ENCODE results near the gene DMD. TPM values are rescaled to one million over a fixed set of nuclear protein-coding genes. Genes with fewer than 3 reads are reported as not detected.
"Not testable (repeated sequence)": the region's sequence is repeated elsewhere in the genome, so short reads cannot be mapped to it uniquely, and the experiment has no call there.

Gene DMD
- 61.6 TPM for total RNA-seq

DNA sequence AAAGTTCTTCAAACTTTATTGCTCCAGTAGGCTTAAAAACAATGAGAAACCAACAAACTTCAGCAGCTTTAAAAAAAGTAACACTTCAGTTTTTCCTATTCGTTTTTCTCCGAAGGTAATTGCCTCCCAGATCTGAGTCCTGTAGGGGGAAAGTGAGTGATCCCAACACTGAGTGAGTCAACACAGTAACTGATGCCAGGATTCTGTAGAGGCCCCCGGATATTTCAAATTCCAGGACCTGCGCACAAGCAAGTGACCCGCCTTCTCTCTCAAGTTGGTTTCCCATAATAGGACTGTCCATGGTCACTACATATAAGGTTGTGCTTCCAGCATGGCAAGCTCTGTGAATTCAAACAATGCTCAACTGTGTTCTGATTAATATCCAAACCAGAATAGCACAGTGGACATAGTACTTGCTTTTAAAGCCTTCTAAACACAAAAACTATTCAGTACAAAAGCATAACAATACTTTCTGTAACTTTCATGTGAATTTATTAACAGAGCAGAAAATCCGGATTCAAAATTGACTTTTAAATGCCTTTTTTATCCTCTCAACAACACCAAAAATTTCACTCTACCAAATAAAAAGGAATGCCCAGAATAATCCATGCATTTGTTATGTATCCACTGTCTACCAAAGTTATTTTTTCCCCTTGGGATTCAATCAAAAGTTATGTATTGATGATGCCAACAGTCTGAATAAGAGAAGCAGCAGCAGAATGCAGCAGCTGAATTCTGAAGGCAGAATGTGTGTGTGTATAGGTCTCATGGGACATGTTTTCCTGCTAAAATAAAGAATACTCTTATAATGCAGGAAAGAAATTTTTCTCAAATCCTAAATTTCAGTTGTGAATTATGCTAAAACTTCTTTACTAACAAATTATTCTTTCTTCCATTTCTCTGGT, at the start of gene DMD:
Gene DMD (minus strand): TSS at position 194 of the 905 bp plus-strand sequence. CDS start 237 bp downstream, outside the sequence.
- DNase-seq (ENCODE audit: low spot score) = peak; percentile 52

DNA sequence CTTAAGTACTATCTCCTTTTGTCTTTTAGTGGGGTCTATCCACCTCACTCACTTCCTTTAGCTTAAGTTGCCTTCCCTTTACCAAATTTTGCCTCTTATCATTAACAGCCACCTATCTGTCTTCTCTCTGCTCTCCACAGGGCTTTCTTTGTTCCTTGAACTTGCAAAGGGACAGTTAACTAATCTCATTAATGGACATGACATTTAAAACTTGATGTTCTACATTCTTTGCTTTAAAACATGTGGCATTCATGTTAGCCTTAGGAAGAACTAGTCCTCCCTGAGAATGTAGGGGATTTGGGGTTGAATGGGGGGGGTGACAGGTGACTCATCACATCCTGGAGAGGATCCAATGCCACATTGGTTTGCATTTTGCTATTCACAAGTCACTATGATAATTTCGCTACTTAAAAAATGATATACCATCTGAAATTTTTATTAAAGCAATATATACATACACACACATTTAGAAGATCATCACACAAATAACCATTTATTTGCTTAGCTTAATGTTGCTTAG, 41.0 kb upstream of the DMD start:
- no peak for DNase-seq (ENCODE audit: low spot score)

DNA sequence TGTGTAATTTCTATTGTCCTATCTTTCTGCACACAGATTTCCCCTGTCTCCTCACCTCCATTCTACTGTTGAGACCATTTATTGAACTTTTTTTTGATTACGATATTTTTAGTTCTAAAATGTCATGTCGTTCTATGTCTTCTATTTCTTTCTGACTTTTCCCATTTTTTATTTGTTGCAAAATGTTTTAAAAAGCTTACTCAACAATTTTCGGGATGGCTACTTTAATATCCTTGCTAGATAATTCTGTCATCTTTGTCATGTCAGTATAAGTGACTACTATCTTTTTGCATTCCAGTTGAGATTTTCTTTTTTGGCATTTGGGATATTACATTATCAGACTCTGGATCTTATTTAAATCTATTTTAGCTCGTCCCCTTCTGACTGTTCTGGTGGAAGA, 7.5 kb upstream of the DMD start:
- no peak for DNase-seq (ENCODE audit: low spot score)

DNA sequence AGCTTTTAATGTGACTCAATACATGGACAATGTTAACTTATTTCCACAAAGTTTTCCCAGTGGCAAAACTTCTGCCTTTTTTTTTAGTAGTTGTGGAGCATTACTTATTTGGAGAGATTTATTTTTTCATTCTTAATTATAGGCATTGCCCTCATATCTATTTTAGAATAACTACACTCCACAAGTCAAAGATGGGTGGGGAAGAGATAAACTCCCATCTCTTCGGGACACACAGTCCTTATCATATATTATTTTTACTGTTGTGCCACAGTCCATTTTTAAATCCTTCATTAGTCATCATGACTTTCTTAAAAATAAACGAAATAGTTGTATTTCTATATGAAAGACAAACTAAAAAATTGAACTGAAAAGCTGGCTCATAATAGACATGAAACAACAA, 1.2 kb downstream of the DMD start:
- no peak for DNase-seq (ENCODE audit: low spot score)

DNA sequence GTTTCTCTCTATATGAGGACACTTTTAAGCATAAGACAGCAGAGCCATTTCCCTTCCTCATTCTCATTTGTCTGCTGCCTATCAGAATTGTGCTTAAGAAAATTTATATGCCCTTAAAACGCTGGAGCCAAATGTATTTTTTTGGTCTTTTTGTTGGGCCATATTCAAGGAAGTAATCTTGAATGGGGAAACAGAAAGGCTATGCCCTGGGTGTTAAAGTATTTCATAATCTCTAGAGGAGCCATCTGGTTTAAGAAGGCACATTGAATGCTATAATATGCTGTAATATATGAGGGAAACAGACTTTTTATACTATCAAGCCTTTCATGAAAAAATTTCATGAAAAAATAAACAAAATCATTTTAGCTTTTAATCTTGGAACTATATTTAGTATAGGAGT, 4.3 kb downstream of the DMD start:
- DNase-seq (ENCODE audit: low spot score) = no peak

- no peak for DNase-seq (ENCODE audit: low spot score)
These were observed 6.0 kb downstream of the DMD start for GRCh38 chrX:33205321-33205720.

GRCh38 chrX:33204889-33205288, 6.5 kb downstream of the DMD start:
- no peak for DNase-seq (ENCODE audit: low spot score)

- DNase-seq (ENCODE audit: low spot score) = no peak
These were observed 12.6 kb downstream of the DMD start for GRCh38 chrX:33198561-33199279.

- no peak for DNase-seq (ENCODE audit: low spot score)
These were observed 15.7 kb downstream of the DMD start for GRCh38 chrX:33195698-33196097.

DNA sequence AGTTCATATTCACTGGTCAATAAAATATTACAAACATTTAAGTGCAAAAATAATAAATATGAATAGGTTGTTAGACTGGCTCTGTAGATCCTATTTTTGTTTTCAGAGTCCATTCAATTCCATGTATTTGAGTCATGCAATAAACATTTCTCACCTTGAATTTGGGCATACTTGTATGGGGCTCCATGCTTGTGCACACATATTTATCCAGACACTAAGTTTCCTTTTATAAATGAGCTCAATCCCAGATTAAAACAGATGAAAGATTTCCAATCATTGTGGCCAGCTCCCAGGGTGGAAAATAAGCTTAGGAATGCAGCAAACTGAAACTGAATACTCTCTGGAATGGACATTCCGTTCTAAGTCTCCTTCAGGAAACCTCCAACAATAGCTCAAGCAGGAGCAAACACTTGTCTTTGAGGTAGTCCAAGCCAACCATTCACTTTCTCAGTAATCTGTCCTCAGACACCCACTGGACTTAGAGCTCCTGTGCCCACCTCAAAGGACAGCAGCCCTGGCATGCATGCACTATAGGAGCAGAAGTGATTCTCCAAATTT, 16.4 kb downstream of the DMD start:
- DNase-seq (ENCODE audit: low spot score) = no peak

DNA sequence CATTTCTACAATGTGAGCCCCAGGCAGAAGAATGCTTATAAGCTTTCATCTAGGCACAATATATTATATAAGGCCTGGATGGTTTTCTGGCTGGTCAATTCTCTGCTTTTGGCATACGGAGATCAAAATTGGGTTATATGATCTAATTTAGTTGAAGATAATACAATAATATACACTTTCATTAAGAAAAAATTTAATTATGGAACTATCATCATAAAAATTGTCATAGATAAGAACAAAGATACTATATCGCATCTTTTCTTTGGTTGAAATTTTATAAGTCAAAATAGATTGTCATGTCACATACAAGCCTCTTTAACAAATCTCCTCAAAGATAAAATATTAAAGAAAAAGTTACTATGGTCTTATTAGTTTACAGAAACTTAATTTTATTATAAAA, 17.1 kb downstream of the DMD start:
- no peak for DNase-seq (ENCODE audit: low spot score)

DNA sequence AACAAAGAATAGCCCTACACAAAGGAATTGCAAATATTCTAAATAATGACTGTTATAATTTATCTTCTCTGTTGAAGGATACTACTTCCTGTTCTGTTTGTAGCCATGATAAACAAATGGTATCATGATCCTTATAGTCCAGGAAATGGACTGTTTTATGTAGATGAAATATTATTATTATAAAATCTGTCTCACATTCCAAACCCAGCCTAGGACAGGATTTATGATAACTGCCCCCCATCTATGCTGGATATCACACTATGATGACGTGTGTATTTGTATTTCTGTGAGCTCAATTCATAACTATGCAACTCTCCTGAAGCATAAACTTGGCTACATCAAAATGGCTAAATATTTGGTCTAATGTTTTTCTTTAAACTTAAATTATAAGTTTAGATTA, 21.3 kb downstream of the DMD start:
- DNase-seq (ENCODE audit: low spot score) = no peak

- no peak for DNase-seq (ENCODE audit: low spot score)
These were observed 22.5 kb downstream of the DMD start for GRCh38 chrX:33188881-33189280.

- DNase-seq (ENCODE audit: low spot score) = no peak
These were observed 23.1 kb downstream of the DMD start for GRCh38 chrX:33188286-33188685.

GRCh38 chrX:33184803-33185202, 26.5 kb downstream of the DMD start:
- not testable (repeated sequence) for DNase-seq (ENCODE audit: low spot score)

DNA sequence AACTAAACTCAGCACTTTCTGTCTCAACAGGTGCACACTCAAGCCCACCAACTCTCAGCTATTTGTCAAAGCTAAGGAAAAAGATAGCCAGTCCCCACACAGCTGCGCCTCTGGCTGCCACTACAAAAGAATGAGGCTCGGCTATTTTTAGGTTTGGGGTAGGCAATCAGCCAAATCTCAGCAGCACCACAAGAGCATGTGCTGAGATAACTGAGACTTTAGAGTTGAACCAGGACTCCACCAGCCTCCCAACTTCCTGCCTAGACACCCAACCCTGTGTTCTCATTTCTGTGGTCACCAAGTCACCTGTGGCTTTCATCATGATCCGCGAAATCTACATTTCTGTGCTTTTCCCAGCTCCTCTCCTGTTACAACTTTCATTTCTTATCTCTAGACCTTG, 28.0 kb downstream of the DMD start:
- peak; percentile 53 for DNase-seq (ENCODE audit: low spot score)

DNA sequence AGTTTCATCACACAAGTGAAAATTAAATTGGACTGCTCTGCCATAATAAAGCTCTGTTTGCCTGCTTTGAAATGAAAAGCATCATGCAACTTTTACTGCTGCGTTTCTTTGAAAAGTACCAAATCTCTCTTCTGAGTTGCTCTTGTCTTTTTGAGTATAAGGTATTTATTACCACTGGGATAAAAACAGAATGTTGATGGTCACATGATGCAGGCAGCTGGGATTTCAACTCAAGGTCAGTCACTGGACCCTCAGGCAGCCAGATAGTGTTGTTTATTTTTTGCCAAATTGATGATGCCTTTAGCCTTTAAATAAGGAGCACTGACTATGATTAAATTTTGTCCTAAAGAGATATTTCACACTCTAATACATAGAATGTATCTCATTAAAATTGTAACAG, 32.7 kb downstream of the DMD start:
- no peak for DNase-seq (ENCODE audit: low spot score)

- DNase-seq (ENCODE audit: low spot score) = no peak
These were observed 33.1 kb downstream of the DMD start for GRCh38 chrX:33178218-33178617.

DNA sequence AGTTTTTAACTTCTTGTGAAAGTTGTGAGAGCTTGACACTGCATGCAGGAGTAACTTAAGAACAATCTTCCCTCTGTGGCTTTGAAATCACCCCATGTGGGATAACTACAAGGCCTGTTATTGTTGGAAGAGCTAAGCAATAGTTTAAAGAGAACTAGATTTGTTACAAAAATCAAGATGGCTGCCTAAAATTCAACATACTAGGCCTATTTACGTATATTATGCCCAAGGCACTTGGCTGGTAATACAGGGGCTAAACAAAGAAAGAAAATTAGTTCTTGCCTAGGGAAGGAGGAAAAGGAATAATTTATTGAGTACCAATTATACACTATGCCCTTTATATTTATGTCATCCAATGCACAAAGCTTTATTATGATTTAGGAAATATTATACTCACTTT, 36.1 kb downstream of the DMD start:
- no peak for DNase-seq (ENCODE audit: low spot score)

DNA sequence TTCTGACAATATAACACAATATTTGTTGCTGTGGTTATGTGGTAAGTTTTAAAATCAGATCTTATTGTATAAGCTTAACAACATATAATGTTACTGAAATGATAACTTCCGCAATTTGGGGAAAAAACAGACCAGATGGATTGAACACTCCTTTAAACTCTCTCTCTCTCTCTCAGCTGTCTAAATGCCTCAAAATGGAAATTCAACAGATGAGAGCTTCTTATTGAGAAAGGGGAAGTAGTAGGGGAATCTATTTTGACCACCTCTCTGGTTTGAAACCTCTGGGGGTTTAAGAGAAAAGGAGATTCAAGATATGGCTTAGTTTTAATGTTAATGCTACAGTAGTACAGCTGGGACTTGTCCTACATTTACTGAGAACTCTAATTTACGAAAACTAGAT, 40.3 kb downstream of the DMD start:
- no peak for DNase-seq (ENCODE audit: low spot score)

- no peak for DNase-seq (ENCODE audit: low spot score)
These were observed 49.5 kb downstream of the DMD start for GRCh38 chrX:33161829-33162228.

- no peak for DNase-seq (ENCODE audit: low spot score)
These were observed 51.1 kb downstream of the DMD start for GRCh38 chrX:33160273-33160672.

Data from ureter (tissue), 1 donor.